Measurements from ENCODE around the gene PTGIS.

- no peak for TF ChIP-seq ELF4 (IDR thresholded peaks at IDR 0.05)
- no peak for TF ChIP-seq SP1 (IDR thresholded peaks at IDR 0.05)
- no peak for TF ChIP-seq FOXK2 (IDR thresholded peaks at IDR 0.05)
- no peak for TF ChIP-seq BHLHE40 (IDR thresholded peaks at IDR 0.05; ENCODE audit: borderline replicate concordance)
Observed at GRCh38 chr20:49566401-49567364, 1.3 kb downstream of the PTGIS start.

All from HEK293T (cell line).